NCI-H1436 treated with DMSO at 0.1 percent for 48 hours (cell line): ENCODE data around the gene TBX5.

Source experiments
- DNase-seq: peaks from one replicate; lab custom pipeline; 2025; lab: John Stamatoyannopoulos, UW

The TBX5 gene

GRCh38 chr12:114319422-114319821, 86.5 kb downstream of the TBX5 start:
- no peak for DNase-seq

- no peak for DNase-seq
Measured at GRCh38 chr12:114318984-114319383, 87.0 kb downstream of the TBX5 start.

- no peak for DNase-seq
Measured at GRCh38 chr12:114316076-114316475, 89.9 kb downstream of the TBX5 start.

DNA sequence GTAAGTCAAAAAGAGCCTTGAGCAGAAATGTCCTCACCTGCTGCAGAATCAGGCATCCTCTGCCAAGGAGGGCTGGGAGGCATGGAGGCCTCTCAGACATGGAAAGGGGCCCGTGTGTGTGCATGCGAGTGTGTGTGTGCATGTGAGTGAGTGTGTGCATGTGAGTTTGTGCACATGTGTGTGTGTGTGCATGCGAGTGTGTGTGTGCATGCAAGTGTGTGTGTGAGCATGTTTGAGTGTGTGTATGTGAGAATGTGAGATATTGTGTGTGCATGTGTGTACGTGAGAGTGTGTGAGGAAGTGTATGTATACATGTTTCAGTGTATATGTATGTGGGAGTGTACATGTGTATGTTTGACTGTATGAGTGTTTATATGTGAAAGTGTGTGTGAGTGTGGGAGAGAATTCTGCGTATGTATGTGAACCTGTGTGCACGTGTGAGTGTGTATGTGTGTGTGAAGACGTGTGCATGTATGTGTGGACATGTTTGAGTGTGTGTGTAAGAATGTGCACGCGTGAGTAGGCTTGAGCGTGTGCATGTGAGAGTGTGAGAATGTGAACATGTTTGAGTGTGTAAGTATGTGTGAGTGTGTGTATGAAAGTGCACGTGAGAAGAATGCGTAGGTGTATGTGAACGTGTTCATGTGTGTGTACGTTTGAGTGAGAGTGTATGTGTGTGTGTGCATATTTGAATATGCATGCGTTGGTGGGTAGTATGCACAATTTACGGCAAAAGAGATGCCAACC, 90.8 kb downstream of the TBX5 start:
- no peak for DNase-seq

DNA sequence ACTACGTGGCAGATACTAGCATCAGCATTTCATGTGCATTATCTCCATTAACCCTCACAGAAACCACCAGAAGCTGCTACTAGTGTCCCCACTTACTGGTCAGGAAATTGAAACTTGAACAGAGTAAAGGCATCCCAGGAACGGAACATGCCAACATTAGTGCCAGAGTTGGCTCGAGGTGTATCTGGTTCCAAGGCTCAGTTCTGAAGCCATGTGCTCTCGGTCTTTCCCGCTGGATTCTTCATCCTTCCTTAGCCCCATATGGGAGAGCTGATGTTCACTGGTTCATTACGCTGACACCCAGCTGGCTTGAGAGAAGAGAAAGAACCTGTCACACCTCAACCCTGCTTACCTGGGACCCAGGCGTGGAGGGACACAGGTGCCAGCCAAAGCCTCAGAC, 91.5 kb downstream of the TBX5 start:
- no peak for DNase-seq

GRCh38 chr12:114313910-114314309, 92.0 kb downstream of the TBX5 start:
- DNase-seq = no peak

DNA sequence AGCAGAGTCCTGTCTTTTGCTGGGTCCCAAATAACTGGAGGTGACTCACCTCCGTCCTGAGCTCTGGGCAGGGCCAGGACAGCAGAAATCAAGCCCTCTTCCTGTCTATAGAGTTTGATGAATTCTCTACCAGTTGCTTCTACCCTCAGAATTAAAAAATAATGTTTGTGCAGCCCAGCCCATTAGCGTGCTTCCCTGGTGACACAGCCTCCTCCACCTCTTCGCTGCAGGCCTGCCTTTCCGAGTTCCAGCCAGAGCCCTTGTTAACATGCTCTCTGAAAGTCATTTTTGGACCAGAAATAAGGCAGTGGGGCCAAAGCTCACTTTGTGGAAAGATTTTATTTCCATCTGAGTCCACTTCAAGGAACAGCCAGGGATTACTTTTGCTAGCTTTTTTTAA, 94.0 kb downstream of the TBX5 start:
- no peak for DNase-seq

DNA sequence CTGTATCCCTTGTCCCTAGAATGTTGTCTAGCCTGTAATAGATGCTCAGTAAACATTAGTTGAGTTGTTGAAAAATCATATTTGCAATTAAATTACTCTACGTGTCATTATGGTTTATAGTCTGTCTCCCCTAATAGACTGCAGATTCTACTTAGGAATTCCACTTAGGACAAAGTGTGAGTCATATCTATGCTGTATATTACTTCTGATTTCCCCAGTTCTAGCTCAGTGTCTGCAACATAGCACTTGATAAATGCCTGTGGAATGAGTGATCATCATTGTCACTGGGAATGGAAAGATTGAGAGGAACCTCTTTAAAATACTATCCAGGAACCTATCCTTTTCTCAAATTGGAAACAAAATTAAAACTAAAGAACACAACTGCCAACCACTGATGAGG, 99.3 kb downstream of the TBX5 start:
- no peak for DNase-seq

DNA sequence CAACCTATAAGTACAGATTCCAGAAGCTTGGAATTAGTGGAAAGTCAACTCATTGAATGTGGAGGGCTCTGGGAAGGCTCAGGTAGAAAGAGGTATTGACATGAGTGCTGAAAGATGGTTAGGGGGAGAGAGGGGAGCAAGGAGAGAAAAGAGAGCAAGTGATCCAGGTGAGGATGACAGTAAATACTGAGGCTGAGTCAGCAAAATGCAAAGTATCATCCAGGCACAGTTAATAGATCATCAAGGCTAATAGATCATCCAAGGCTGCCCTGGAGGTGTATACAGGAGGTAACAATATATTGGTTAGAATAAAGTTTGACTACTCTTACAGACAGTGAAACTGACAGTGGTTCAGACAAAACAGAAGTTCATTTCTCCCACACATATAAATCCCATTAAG, 100.5 kb downstream of the TBX5 start:
- DNase-seq = no peak
